A549 (cell line): ENCODE data around the gene CPB1. TPM values are rescaled to one million over a fixed set of nuclear protein-coding genes. Genes with fewer than 3 reads are reported as not detected.
A peak's percentile ranks its signal among the peaks of the same experiment; 100 is the strongest.

ENCODE experiments used
- ATAC-seq, 2 experiments: fragments of 200-7000 bp in 1 of 2; fragments of >200 bp in 1 of 2; cut with Nextera tagmentation in 1 of 2; cut with Tn5 transposase in 1 of 2; 3 replicates each; pipeline versions ENCODE4 v1.8.0 to v1.9.1; 2018 to 2020; ENCODE audit warnings: mild to moderate bottlenecking in 1 of 2, moderate library complexity in 1 of 2
- CTCF ChIA-PET: fragments of 300-600 bp; sonication (Branson Sonifier 250); formaldehyde crosslinking; extraction: SDS; loops from one replicate; lab custom pipeline; 2021; ENCODE audit warnings: antibody characterized with exemption, inconsistent platforms; lab: Yijun Ruan, JAX
- POLR2A ChIA-PET: fragments of 350-600 bp; formaldehyde crosslinking; extraction: SDS; loops from one replicate; lab custom pipeline; 2021; ENCODE audit warnings: antibody characterized with exemption, inconsistent platforms; lab: Yijun Ruan, JAX
- DNase-seq, 2 experiments: peaks; one replicate each; pipeline versions ENCODE4 v3.0.0 to v3.0.0-alpha.2; 2011 to 2016; ENCODE audit warnings: low read depth in 1 of 2, low spot score in 1 of 2
- FAIRE-seq: peaks from 2 replicates; lab custom pipeline; 2011; peaks lifted over from hg19 to GRCh38; lab: Jason Lieb, UNC
- H3K27ac ChIP-seq, 2 experiments: fragments of >200 bp; sonication (Bioruptor Twin); formaldehyde crosslinking; 3 replicates each; pipeline ENCODE4 v1.5.1; 2016 to 2017
- H3K4me1 ChIP-seq: fragments of >200 bp; sonication (Bioruptor Twin); formaldehyde crosslinking; 3 replicates; pipeline ENCODE4 v1.6.1; 2016
- H3K4me2 ChIP-seq: fragments of >200 bp; sonication (Bioruptor Twin); formaldehyde crosslinking; 3 replicates; pipeline ENCODE4 v1.6.1; 2016
- H3K4me3 ChIP-seq: fragments of >200 bp; sonication (Bioruptor Twin); formaldehyde crosslinking; 3 replicates; pipeline ENCODE4 v1.5.1; 2016
- H3K9me3 ChIP-seq: fragments of >200 bp; sonication (Bioruptor Twin); formaldehyde crosslinking; 3 replicates; pipeline ENCODE4 v1.6.1; 2016
- CBX2 ChIP-seq: fragments of 200-600 bp; sonication (generic); IDR thresholded peaks from 2 replicates; pipeline ENCODE4 v1.6.1; 2016; ENCODE audit warnings: low read depth, mild to moderate bottlenecking, borderline replicate concordance
- CTCF ChIP-seq: fragments of >200 bp; sonication (Bioruptor Twin); formaldehyde crosslinking; IDR thresholded peaks from 3 replicates; pipeline ENCODE4 v1.5.1; 2016
- E2F6 ChIP-seq: IDR thresholded peaks from 2 replicates; pipeline ENCODE4 v1.6.1; 2012; ENCODE audit warnings: low read depth, borderline replicate concordance
- FOSL2 ChIP-seq, 2 experiments: fragments of 450-650 bp in 1 of 2; fragments of >200 bp in 1 of 2; sonication (Bioruptor Twin) in 1 of 2; formaldehyde crosslinking; IDR thresholded peaks; 2 replicates each; pipeline versions ENCODE4 v1.5.0 to v1.6.1; 2016 to 2020; ENCODE audit warnings: mild to moderate bottlenecking in 1 of 2, moderate library complexity in 1 of 2
- GATA3 ChIP-seq: IDR thresholded peaks from 2 replicates; pipeline ENCODE4 v1.6.1; 2012; ENCODE audit warnings: borderline replicate concordance
- HDAC2 ChIP-seq: fragments of 200-600 bp; sonication (generic); IDR thresholded peaks from 2 replicates; pipeline ENCODE4 v1.6.1; 2016
- HES2 ChIP-seq: fragments of >200 bp; sonication (Bioruptor Twin); formaldehyde crosslinking; IDR thresholded peaks from 2 replicates; pipeline ENCODE4 v1.6.1; 2016
- HEYL ChIP-seq: fragments of 250-450 bp; sonication (Bioruptor Pico); IDR thresholded peaks from 2 replicates; pipeline ENCODE4 v1.8.0; 2021; ENCODE audit warnings: mild to moderate bottlenecking, moderate library complexity
- JUN ChIP-seq, 2 experiments: fragments of >200 bp; sonication (Bioruptor Twin); formaldehyde crosslinking; IDR thresholded peaks; 2 replicates in 1 of 2; 3 replicates in 1 of 2; pipeline ENCODE4 v1.6.1; 2016 to 2017
- NR3C1 ChIP-seq: fragments of >200 bp; sonication (Bioruptor Twin); formaldehyde crosslinking; IDR thresholded peaks from 3 replicates; pipeline ENCODE4 v1.6.1; 2017
- PBX3 ChIP-seq: IDR thresholded peaks from 2 replicates; pipeline ENCODE4 v1.6.1; 2012
- POLR2A ChIP-seq: IDR thresholded peaks from 2 replicates; pipeline ENCODE4 v1.6.1; 2012; ENCODE audit warnings: mild to moderate bottlenecking, low read length
- RAD21 ChIP-seq, 2 experiments: fragments of >200 bp in 1 of 2; sonication (Bioruptor Twin) in 1 of 2; formaldehyde crosslinking in 1 of 2; IDR thresholded peaks in 1 of 2; conservative IDR thresholded peaks in 1 of 2; 2 replicates in 1 of 2; 3 replicates in 1 of 2; pipeline ENCODE4 v1.6.1; 2012 to 2018; ENCODE audit warnings: inconsistent platforms in 1 of 2
- RFX5 ChIP-seq: fragments of 450-650 bp; IDR thresholded peaks from 2 replicates; pipeline ENCODE4 v1.7.1; 2014; ENCODE audit warnings: antibody characterized with exemption, mild to moderate bottlenecking, moderate library complexity
- RNF2 ChIP-seq: fragments of 200-600 bp; sonication (generic); IDR thresholded peaks from 2 replicates; pipeline ENCODE4 v1.6.1; 2016; ENCODE audit warnings: low read depth, mild to moderate bottlenecking, antibody characterized with exemption, moderate library complexity, borderline replicate concordance
- SMC3 ChIP-seq: fragments of >200 bp; sonication (Bioruptor Twin); formaldehyde crosslinking; IDR thresholded peaks from 3 replicates; pipeline ENCODE4 v1.6.1; 2018; ENCODE audit warnings: inconsistent platforms
- SREBF2 ChIP-seq: fragments of 450-650 bp; IDR thresholded peaks from 2 replicates; pipeline ENCODE4 v1.6.1; 2014; ENCODE audit warnings: mild to moderate bottlenecking, moderate library complexity
- TFCP2L1 ChIP-seq: fragments of 250-450 bp; sonication (Bioruptor Pico); IDR thresholded peaks from 2 replicates; pipeline ENCODE4 v1.5.0; 2021; ENCODE audit warnings: mild to moderate bottlenecking
- TP53 ChIP-seq: fragments of 250-450 bp; sonication (Bioruptor Pico); IDR thresholded peaks from 2 replicates; pipeline ENCODE4 v1.5.0; 2021; ENCODE audit warnings: mild to moderate bottlenecking, moderate library complexity
- ZSCAN20 ChIP-seq: fragments of 250-450 bp; sonication (Bioruptor Pico); IDR thresholded peaks from 2 replicates; pipeline ENCODE4 v1.8.0; 2022; ENCODE audit warnings: mild to moderate bottlenecking, moderate library complexity
- WGBS: methylation state at CpG from one replicate; pipeline ENCODE4 v1.1.6; 2017; ENCODE audit errors: missing lambda C conversion rate; 5-methylcytosine and 5-hydroxymethylcytosine counted together
- polyA plus RNA-seq, 4 experiments: library from polyadenylated mRNA; depleted of rRNA in 3 of 4; stranded (reverse); fragments of >200 nt; fragmentation: RNase III in 1 of 4; extraction: RNeasy Plus Mini Kit Qiagen cat#74134 plus additional on column Dnase treatment in 1 of 4; gene quantifications; 2 replicates in 3 of 4; 3 replicates in 1 of 4; pipeline ENCODE4 v1.2.3, GENCODE V29; 2011 to 2017

The CPB1 gene
- polyA plus RNA-seq, 2 of the 4 experiments (the other 2 are of a cell fraction), result not detected

- POLR2A ChIA-PET, result no interaction called here
- H3K9me3 ChIP-seq, result no peaks in the 10 kb centered on the region
- H3K4me1 ChIP-seq, result no peaks in the 10 kb centered on the region
- H3K27ac ChIP-seq, result no peak overlapping the region
- H3K4me2 ChIP-seq, result no peak overlapping the region
- WGBS, result 96% methylated on average over 3 of the region's 3 CpGs
- CTCF ChIA-PET, result interaction anchor here (0.7 kb wide), 1 partner anchor 1703 kb away, joined by 4 read pairs; no protein-coding TSS in a partner anchor
- DNase-seq (no peak), ATAC-seq (no peak), FAIRE-seq (no peak)
- H3K4me3 ChIP-seq, result no peak overlapping the region
- TF ChIP-seq RFX5 (no peak), JUN (IDR thresholded peaks at IDR 0.05) (no peak), RNF2 (no peak)
These were observed 28.8 kb downstream of the CPB1 start for GRCh38 chr3:148856384-148856783.

DNA sequence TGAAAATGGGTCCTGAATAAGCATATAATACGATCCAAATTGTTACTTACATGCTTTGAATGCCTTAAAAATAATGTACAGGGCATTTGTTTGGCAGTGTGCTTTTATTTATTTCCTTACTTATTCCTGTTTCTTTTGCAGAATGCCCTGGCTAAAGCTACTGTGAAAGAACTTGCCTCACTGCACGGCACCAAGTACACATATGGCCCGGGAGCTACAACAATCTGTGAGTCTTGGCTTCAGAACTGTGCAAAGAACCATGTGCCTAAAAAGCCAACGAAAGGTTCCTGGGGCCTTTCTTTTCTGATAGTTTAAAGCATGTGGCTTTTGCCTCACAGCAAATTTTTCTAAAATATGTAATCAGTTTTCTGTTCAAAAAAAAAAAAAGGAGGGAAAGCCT is 29.7 kb downstream of the CPB1 start:
- Histone ChIP-seq H3K9me3 (no peaks in the 10 kb centered on the region), H3K4me1 (no peaks in the 10 kb centered on the region), H3K4me3 (no peak overlapping the region), H3K27ac (no peak overlapping the region)
- POLR2A ChIA-PET, result no interaction called here
- CTCF ChIA-PET, result interaction anchor here (0.6 to 1.2 kb wide), 5 partner anchors 85 to 478 kb away, joined by 3 to 4 read pairs (median 3); no protein-coding TSS in a partner anchor
- FAIRE-seq, result no peak
- no peak for DNase-seq
- 59% methylated on average over 4 of the region's 4 CpGs for WGBS
- ATAC-seq, result no peak
- no peak for TF ChIP-seq HEYL (CRISPR knock-in tag)
- TF ChIP-seq, all 56 proteins: peak for 0
- H3K4me2 ChIP-seq, result no peak overlapping the region

DNA sequence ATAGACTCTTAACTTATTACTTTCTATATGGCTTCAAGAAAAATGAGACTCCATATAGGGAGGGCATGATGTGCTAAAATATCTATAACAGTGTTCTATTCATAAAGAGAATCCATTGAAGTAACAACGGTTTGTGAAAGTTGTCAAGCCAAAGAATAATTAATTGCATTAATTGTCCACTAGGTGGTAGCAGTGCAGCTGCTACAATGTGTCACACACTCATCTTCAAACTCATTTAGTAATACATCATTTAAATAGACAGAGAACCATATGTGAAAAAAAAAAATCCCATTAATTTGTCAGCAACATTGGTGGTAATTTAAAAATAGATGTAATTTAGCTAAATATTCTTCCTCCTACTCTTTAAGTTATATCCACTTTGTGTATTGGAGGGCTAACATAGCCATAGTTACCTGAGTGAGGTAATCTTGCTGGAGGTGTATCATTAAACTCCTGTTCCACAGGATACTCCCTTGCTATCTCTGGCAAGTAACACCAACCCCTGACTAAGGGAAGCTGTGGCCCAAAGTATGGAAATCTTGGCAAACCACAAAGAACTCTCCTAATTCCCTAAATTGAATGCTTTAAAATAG is 33.8 kb downstream of the CPB1 start:
- Histone ChIP-seq H3K4me3 (no peak overlapping the region), H3K27ac (no peak overlapping the region), H3K4me2 (no peak overlapping the region), H3K4me1 (no peaks in the 10 kb centered on the region), H3K9me3 (no peaks in the 10 kb centered on the region)
- ATAC-seq (peak; percentile 67 to 79; a peak in 4 of 6 replicates), DNase-seq (peak; percentile 29 to 50), FAIRE-seq (peak; percentile 79)
- ChIA-PET POLR2A (no interaction called here), CTCF (interaction anchor here (0.6 to 6.2 kb wide), 24 partner anchors 8 to 1512 kb away, joined by 3 to 105 read pairs (median 4); no protein-coding TSS in a partner anchor)
- 6% methylated on average over 1 of the region's 1 CpG for WGBS
- TF ChIP-seq POLR2A (no peak), CTCF (peak; percentile 89), RAD21 (conservative IDR thresholded peaks at IDR 0.05 in 1 of 2, IDR thresholded peaks at IDR 0.05 in 1 of 2) (peak; percentile 77), HES2 (no peak), PBX3 (no peak), CBX2 (no peak), TP53 (CRISPR knock-in tag) (no peak), SMC3 (peak; percentile 84), JUN (IDR thresholded peaks at IDR 0.05) (no peak), SREBF2 (no peak)

DNA sequence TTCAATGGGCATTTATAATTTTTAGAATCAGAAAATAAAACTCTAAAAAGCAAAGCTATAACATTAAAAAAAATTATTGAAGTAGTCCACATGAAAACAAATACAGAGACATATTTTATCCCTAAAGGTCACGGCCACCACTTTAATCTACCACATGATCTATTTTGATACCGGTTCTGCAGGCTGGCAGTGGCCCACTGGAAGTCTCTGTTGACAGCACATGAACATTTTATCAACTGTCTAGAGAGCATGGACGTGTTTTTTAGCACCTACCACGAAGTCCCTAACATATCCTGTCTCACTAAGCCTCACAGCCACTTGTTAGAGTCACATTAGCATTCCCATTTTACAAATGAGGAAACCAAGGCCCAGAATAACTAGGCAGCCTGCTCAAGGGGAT is 35.7 kb downstream of the CPB1 start:
- ChIA-PET POLR2A (no interaction called here), CTCF (interaction anchor here (1.0 to 6.2 kb wide), 4 partner anchors 17 to 136 kb away, joined by 3 to 105 read pairs (median 7); no protein-coding TSS in a partner anchor)
- no peak for FAIRE-seq

More for the DNA sequence above, 35.7 kb downstream of the CPB1 start:
- no peak overlapping the region for H3K4me3 ChIP-seq
- DNase-seq, result no peak
- no peak for TF ChIP-seq TFCP2L1 (CRISPR knock-in tag)
- no peak for TF ChIP-seq E2F6
- no peak for TF ChIP-seq HDAC2
- TF ChIP-seq GATA3, result no peak
- TF ChIP-seq ZSCAN20 (CRISPR knock-in tag), result no peak
- no peak for TF ChIP-seq NR3C1
- TF ChIP-seq FOSL2 (IDR thresholded peaks at IDR 0.05), result no peak
- no peak for TF ChIP-seq FOSL2 (CRISPR knock-in tag; IDR thresholded peaks at IDR 0.05)
- no peak for TF ChIP-seq TP53 (CRISPR knock-in tag)
- TF ChIP-seq HEYL (CRISPR knock-in tag), result no peak
- no peak overlapping the region for H3K4me2 ChIP-seq
- H3K9me3 ChIP-seq, result no peaks in the 10 kb centered on the region
- ATAC-seq, result no peak
- H3K27ac ChIP-seq, result no peak overlapping the region
- 14% methylated on average over 4 of the region's 4 CpGs for WGBS
- H3K4me1 ChIP-seq, result no peaks in the 10 kb centered on the region
